MM.1S (cell line): ENCODE measurements around the gene APOBEC2.

Source experiments
- DNase-seq: peaks from one replicate; pipeline ENCODE4 v3.0.0-alpha.2; 2015
- H2AFZ ChIP-seq: fragments of 300-600 bp; sonication (generic); 2 replicates; pipeline ENCODE4 v1.6.0; 2016; ENCODE audit warnings: antibody characterized with exemption, low read length
- H3F3A ChIP-seq: fragments of 300-600 bp; sonication (generic); 2 replicates; pipeline ENCODE4 v1.6.1; 2016; ENCODE audit warnings: mild to moderate bottlenecking, antibody characterized with exemption, low read length, moderate library complexity, mixed read lengths; ENCODE audit not compliant: insufficient read depth
- H3K27ac ChIP-seq: fragments of 300-600 bp; sonication (generic); 2 replicates; pipeline ENCODE4 v1.5.1; 2016; ENCODE audit warnings: mild to moderate bottlenecking, low read length
- H3K27me3 ChIP-seq: fragments of 300-600 bp; sonication (generic); replicated peaks from 2 replicates; pipeline ENCODE4 v1.6.0; 2016; ENCODE audit warnings: low read length; ENCODE audit not compliant: insufficient read depth
- H3K36me3 ChIP-seq: fragments of 300-600 bp; sonication (generic); replicated peaks from 2 replicates; pipeline ENCODE4 v1.6.1; 2016; ENCODE audit warnings: mild to moderate bottlenecking, low read length, mixed read lengths; ENCODE audit not compliant: insufficient read depth
- H3K4me1 ChIP-seq: fragments of 300-600 bp; sonication (generic); 2 replicates; pipeline ENCODE4 v1.6.1; 2016; ENCODE audit warnings: low read length, mixed read lengths
- H3K4me2 ChIP-seq: fragments of 300-600 bp; sonication (generic); 2 replicates; pipeline ENCODE4 v1.6.0; 2016; ENCODE audit warnings: low read depth, low read length
- H3K4me3 ChIP-seq: fragments of 300-600 bp; sonication (generic); 2 replicates; pipeline ENCODE4 v1.5.1; 2016; ENCODE audit warnings: low read length, mixed read lengths
- H3K79me2 ChIP-seq: fragments of 300-600 bp; sonication (generic); 2 replicates; pipeline ENCODE4 v1.6.1; 2016; ENCODE audit warnings: mixed run types, low read length, mixed read lengths
- H3K9ac ChIP-seq: fragments of 300-600 bp; sonication (generic); 2 replicates; pipeline ENCODE4 v1.6.1; 2016; ENCODE audit warnings: low read length, mixed read lengths
- H3K9me2 ChIP-seq: fragments of 300-600 bp; sonication (generic); replicated peaks from 2 replicates; pipeline ENCODE4 v1.6.1; 2016; ENCODE audit warnings: mild to moderate bottlenecking, low read length, mixed read lengths; ENCODE audit not compliant: insufficient read depth
- H3K9me3 ChIP-seq: fragments of 300-600 bp; sonication (generic); replicated peaks from 2 replicates; pipeline ENCODE4 v1.6.1; 2016; ENCODE audit warnings: mild to moderate bottlenecking, low read length, mixed read lengths; ENCODE audit not compliant: insufficient read depth
- H4K20me1 ChIP-seq: fragments of 300-600 bp; sonication (generic); 2 replicates; pipeline ENCODE4 v1.6.1; 2016; ENCODE audit warnings: mild to moderate bottlenecking, low read length, moderate library complexity, mixed read lengths; ENCODE audit not compliant: insufficient read depth
- EZH2 ChIP-seq: fragments of 300-600 bp; sonication (generic); optimal IDR thresholded peaks from 2 replicates; pipeline ENCODE3; 2017; ENCODE audit warnings: low read depth, mild to moderate bottlenecking, antibody characterized with exemption, low read length, mixed read lengths
- EZH2phosphoT487 ChIP-seq: fragments of 300-600 bp; sonication (generic); IDR thresholded peaks from 2 replicates; pipeline ENCODE4 v1.6.1; 2018; ENCODE audit warnings: antibody characterized with exemption, low read length
- TF ChIP-seq, protein P1 (sequence below): fragments of 300-600 bp; sonication (generic); IDR thresholded peaks from 2 replicates; pipeline ENCODE4 v1.5.1; 2016; ENCODE audit warnings: antibody characterized with exemption, low read length, mixed read lengths

The APOBEC2 gene

GRCh38 chr6:41032830-41033229, 20.2 kb upstream of the APOBEC2 start:
- no peak for TF ChIP-seq EZH2phosphoT487
- TF ChIP-seq, protein P1, sequence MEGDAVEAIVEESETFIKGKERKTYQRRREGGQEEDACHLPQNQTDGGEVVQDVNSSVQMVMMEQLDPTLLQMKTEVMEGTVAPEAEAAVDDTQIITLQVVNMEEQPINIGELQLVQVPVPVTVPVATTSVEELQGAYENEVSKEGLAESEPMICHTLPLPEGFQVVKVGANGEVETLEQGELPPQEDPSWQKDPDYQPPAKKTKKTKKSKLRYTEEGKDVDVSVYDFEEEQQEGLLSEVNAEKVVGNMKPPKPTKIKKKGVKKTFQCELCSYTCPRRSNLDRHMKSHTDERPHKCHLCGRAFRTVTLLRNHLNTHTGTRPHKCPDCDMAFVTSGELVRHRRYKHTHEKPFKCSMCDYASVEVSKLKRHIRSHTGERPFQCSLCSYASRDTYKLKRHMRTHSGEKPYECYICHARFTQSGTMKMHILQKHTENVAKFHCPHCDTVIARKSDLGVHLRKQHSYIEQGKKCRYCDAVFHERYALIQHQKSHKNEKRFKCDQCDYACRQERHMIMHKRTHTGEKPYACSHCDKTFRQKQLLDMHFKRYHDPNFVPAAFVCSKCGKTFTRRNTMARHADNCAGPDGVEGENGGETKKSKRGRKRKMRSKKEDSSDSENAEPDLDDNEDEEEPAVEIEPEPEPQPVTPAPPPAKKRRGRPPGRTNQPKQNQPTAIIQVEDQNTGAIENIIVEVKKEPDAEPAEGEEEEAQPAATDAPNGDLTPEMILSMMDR: no peak
- TF ChIP-seq EZH2: no peak
- Histone ChIP-seq H3K9me3 (no peaks in the 10 kb centered on the region), H3K4me3 (no peak overlapping the region), H3K4me1 (peaks cover 5% of the 10 kb centered on the region; the same call in 1 of the 2 replicates), H3K36me3 (no peaks in the 10 kb centered on the region), H3K27ac (no peak overlapping the region), H3K27me3 (no peaks in the 10 kb centered on the region), H4K20me1 (no peaks in the 10 kb centered on the region), H3K9ac (no peak overlapping the region), H3K79me2 (no peaks in the 10 kb centered on the region), H3F3A (no peaks in the 10 kb centered on the region), H3K4me2 (no peak overlapping the region), H3K9me2 (no peaks in the 10 kb centered on the region), H2AFZ (no peak overlapping the region)
- DNase-seq: no peak

- Histone ChIP-seq H4K20me1 (no peaks in the 10 kb centered on the region), H2AFZ (no peak overlapping the region), H3K27me3 (no peaks in the 10 kb centered on the region), H3K9me2 (no peaks in the 10 kb centered on the region), H3K4me3 (no peak overlapping the region), H3K79me2 (no peaks in the 10 kb centered on the region), H3K9ac (no peak overlapping the region), H3K4me1 (peaks cover under 1% of the 10 kb centered on the region; the same call in 1 of the 2 replicates), H3K36me3 (no peaks in the 10 kb centered on the region), H3K4me2 (no peak overlapping the region), H3K27ac (no peak overlapping the region), H3K9me3 (no peaks in the 10 kb centered on the region), H3F3A (no peaks in the 10 kb centered on the region)
- no peak for TF ChIP-seq EZH2phosphoT487
- TF ChIP-seq, protein P1: no peak
- no peak for TF ChIP-seq EZH2
- no peak for DNase-seq
These were observed 19.2 kb upstream of the APOBEC2 start for GRCh38 chr6:41033776-41034175.

- H3K27me3 ChIP-seq: no peaks in the 10 kb centered on the region
- no peaks in the 10 kb centered on the region for H3K9me2 ChIP-seq
- no peak overlapping the region for H2AFZ ChIP-seq
- H3K9me3 ChIP-seq: no peaks in the 10 kb centered on the region
- H3K9ac ChIP-seq: no peak overlapping the region
- no peaks in the 10 kb centered on the region for H3K79me2 ChIP-seq
- H3K4me2 ChIP-seq: no peak overlapping the region
- H3F3A ChIP-seq: no peaks in the 10 kb centered on the region
- TF ChIP-seq EZH2phosphoT487 (no peak), EZH2 (no peak)
- TF ChIP-seq, protein P1: no peak
- no peaks in the 10 kb centered on the region for H4K20me1 ChIP-seq
- no peak overlapping the region for H3K27ac ChIP-seq
- DNase-seq: no peak
- H3K36me3 ChIP-seq: no peaks in the 10 kb centered on the region
- H3K4me3 ChIP-seq: no peak overlapping the region
- no peaks in the 10 kb centered on the region for H3K4me1 ChIP-seq
These were observed 16.8 kb upstream of the APOBEC2 start for GRCh38 chr6:41036186-41036585.

DNA sequence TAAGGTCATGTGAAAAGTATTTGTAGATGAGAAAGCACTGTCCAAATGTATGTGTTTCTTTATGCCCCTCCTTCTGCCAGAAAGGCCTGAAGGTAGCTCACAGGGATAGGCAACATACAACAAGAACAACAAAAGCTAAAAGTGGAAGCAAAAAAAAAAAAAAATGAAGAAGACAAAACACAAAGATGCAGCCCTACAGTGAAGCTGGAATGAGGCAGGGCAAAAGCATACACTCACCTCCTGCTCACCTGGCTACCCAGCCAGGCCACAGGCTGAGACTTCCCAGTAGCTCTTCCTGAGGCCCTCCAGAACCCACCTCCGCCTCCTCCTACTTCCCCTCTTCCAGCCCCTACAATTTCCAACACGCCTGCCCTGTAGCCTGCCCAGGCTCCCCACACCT, 16.4 kb upstream of the APOBEC2 start:
- no peak overlapping the region for H2AFZ ChIP-seq
- H3K9me2 ChIP-seq: no peaks in the 10 kb centered on the region
- no peak overlapping the region for H3K27ac ChIP-seq
- no peaks in the 10 kb centered on the region for H3K27me3 ChIP-seq
- H3K79me2 ChIP-seq: no peaks in the 10 kb centered on the region
- H4K20me1 ChIP-seq: no peaks in the 10 kb centered on the region
- no peaks in the 10 kb centered on the region for H3F3A ChIP-seq
- no peak overlapping the region for H3K4me2 ChIP-seq
- no peaks in the 10 kb centered on the region for H3K4me1 ChIP-seq
- H3K36me3 ChIP-seq: no peaks in the 10 kb centered on the region
- no peak overlapping the region for H3K4me3 ChIP-seq
- H3K9ac ChIP-seq: no peak overlapping the region
- H3K9me3 ChIP-seq: no peaks in the 10 kb centered on the region
- no peak for TF ChIP-seq EZH2
- TF ChIP-seq EZH2phosphoT487: no peak
- TF ChIP-seq, protein P1: no peak
- no peak for DNase-seq
